IPS-NIHi7 (cell line): Measurements from ENCODE around the gene UFSP2.

Experiments
- DNase-seq: peaks from one replicate; pipeline ENCODE4 v3.0.0; 2012; ENCODE audit warnings: mixed read lengths; ENCODE audit errors: extremely low spot score

UFSP2 gene

DNA sequence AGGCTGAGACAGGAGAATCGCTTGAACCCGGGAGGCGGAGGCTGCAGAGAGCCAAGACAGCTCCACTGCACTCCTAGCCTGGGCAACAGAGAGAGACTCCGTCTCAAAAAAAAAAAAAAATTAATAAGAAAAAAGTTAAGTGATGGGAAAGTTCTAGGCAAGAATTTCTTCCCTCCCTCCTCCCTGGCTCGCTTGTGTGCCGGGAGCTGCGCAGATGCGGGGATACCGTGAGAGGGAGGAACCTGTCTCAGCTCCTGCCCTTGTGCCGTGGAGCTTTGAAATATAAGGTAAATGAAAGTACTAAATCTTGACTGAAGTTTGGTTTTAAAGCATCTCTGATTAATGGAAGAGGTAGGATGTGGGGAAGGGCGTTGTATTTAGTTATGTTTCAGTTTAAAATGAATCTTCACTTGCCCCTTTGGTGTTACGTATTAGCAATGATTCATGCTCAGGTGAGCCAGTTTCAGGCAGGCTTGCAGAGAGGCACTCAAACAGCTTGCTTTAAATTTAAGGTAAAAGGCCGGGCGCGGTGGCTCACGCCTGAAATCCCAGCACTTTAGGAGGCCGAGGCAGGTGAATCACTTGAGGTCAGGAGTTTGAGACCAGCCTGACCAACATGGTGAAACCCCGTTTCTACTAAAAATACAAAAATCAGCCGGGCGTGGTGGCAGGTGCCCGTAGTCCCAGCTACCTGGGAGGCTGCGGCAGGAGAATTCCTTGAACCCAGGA, 1.4 kb upstream of the UFSP2 start:
- no peak for DNase-seq

DNA sequence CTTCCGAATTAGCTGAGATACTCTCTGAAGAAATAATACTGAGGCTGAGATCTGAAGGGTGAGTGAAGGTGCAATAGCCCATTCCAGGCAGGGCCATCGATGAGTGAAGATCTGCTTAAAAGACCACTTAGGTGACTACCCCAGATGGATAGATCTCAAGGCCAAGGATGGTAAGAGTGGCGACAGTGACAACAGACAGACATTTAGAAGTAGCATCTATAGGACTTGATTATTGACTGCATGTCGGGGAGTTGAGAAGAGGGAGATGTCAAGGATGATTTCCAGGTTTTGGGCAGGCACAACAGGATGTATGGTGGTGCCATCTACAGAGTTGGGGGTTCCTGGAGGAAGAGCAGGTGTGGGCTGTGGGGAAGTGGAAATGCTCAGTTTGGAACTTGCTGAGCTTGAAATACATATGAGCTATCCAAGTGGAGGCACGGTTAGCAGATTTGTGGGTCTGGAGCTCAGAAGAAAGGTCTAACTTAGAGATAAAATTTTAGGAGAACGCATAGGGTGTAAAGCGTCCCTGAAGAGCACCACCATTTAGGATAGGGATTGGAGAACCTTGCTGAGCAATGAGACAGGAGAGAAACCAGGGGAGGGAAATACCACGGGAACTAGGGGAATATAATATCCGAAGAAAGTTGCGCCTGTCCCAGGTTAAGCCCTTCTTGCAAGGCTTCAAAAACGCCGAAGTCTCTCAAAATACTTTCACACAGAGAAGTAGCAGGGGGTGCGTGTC, 688 bp downstream of the UFSP2 start:
- peak; percentile 29 for DNase-seq

DNA sequence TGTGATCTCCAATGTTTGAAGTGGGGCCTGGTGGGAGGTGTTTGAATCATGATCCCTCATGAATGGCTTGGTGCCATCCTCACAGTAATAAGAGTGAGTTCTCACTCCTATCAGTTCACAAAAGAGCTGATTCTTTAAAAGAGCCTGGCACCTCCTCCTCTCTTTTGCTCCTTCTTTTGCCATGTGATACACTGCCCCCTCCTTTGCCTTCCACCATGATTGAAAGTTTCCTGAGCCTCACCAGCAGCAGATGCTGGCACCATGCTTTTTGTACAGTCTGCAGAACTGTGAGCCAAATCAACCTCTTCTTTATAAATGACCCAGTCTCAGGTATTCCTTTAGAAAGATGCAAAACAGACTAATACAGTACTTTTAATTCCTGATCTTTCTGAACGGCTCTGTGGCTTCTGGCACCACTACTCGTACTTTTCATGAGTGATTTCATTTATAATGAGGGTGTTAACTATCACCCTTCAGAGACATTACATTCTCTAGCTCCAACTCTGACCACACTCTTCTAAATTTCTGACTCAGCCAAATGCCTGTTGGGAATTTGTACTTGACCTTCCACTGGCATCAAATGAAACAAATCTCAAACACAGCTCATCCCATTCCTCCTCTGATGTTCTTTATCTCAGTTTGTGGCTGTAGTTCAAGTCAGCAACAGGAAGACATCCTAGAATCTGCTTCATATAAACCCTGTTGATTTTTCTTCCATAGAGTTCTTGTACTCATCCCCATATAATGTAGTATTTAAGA, 4.2 kb downstream of the UFSP2 start:
- DNase-seq: no peak

DNA sequence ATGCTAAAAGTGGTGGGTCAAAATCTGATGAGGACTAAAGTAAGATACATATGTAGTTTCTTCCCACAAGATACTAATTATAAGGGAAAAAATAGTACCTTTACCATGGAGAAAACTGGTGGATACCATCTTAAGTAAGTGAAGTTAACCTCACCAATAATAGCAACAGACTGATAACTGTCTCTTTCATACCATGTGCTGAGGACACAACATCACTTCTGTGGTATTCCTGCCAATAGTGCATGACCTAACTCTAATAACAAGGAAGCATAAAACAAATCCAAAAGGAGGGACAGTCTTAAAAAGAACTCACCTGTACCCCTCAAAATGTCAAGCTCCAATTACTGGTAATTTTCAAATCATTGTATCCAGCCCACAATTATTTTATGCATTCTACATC, 8.8 kb downstream of the UFSP2 start:
- DNase-seq: no peak

DNA sequence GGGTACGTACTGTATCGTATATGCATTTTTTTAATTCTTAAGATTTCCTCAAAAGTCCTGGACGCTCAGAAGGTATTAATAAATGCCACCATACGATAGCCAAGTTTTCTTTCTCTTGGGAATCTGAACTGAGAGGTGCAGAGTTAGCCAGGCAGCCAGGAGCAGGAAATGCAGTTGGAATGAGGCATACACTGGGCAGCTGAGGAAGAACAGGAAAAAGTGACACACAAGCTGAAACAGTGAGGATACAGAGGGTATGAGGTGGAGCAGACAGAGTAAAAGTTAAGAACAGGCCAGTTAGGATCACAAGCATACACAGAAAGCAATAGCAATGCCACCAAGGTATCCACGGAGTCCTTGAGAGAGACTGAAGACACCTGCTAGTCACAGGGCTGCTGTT, 13.4 kb downstream of the UFSP2 start:
- no peak for DNase-seq

DNA sequence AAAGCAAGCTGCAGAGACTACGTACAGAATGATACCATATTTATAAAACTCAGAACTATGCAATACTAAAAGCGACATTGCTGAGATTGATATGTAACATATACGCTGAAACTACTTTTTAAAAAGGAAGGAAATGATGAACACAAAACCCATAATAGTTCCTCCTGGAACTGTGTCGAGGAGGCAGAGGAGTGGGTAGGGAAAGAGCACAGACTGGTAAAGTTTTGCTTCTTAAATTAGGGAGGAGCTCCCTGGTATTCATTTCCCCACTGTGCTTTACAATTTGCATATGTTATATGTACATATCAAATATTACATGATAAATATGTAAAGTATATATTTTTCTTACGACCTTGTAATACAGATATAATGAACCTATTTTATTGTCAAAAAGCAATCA, 13.9 kb downstream of the UFSP2 start:
- DNase-seq: no peak

DNA sequence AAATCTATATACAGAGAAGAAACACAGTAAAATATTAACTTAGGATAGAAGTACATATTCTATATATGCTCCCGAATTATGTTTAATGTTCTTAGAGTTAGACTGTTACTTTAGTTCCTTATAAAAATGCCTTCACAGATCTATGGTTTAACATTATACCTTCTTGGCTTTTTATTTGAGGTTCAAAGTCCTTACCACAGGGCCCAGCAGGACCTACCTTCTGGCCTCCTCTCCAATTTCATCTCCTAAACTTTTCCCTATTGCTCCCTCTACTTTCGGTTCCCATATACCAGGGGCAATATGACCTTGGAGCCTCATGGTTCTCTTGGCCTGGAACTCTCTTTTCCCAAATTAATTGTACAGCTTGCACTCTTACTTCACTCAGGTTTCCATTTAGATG, 17.3 kb downstream of the UFSP2 start:
- no peak for DNase-seq

DNA sequence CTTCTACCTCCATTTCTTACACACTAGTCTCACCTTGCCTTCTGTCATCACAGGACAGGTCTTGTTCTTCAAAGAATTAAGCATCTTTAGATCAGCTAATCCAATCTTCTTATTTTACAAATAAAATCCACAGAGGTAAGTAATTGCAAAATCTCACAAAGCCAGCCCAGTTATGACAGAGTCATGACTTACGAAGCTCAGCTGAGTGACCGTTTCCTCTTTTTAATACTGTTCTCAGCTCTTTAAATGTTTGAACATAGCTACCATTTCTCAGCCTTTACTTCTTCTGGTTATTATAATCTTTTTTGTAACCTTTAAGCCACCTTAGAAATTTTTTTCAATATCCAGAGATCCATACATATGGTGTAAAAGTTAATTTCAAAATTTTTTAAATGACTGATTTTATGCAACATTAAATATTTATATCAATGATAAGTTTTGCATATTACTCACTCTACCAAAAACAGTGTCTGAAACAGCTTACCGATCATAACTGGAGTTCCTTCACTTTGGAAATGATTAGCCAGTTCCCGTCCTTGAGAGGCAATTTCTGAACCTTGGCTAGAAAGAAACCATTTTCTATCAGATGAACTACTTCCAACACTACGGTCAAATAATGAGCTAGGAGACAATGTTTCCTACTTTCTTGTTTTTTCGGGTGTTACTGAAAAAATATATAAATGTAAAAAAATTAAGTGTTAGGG, 20.3 kb downstream of the UFSP2 start:
- no peak for DNase-seq

DNA sequence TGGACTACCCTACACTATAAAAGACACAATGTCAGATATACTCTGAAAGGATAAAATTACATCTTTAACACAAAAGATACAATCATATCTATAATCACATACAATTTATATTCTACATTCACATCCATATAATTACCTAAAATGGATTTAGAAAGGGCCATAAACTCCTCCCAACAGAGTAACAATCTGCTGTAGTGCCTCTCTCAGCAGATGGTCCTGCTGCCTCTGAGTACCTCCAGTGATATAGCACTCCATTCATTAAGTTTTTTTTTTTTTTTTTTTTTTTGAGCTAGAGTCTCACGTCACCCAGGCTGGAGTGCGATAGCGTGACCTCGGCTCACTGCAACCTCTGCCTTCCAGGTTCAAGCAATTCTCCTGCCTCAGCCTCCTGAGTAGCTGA, 21.7 kb downstream of the UFSP2 start:
- no peak for DNase-seq

DNA sequence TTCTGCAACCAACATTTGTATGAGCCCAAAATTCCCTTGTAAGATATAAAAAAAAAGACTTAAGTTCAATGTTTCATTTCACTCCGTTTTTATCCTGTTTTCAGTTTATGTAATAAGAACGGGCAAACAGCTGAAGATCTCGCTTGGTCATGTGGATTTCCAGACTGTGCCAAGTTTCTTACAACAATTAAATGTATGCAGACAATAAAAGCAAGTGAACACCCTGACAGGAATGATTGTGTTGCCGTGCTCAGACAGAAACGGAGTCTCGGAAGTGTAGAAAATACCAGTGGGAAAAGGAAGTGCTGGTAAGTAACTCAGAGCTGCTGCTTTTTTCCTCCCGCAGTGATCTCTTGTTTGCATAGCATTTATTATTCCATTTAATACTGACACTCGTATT, 26.3 kb downstream of the UFSP2 start:
- DNase-seq: no peak

DNA sequence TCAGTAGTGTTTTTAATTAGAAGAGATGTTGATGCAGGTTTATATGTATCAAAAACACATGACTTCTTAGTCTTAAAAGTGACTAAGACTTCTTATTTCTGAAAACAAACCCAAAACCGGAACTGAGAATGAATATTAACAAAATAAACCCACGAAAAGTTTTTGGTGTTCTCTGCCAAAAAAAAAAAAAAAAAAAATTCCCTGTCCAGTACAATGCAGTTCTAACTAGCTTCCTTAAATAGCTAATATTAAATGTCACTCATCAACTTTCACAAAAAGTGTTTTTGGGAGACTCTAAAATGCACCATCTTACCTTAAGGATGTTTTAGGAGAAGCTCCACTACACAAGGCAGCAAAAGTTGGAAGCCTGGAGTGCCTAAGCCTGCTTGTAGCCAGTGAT, 27.1 kb downstream of the UFSP2 start:
- no peak for DNase-seq

DNA sequence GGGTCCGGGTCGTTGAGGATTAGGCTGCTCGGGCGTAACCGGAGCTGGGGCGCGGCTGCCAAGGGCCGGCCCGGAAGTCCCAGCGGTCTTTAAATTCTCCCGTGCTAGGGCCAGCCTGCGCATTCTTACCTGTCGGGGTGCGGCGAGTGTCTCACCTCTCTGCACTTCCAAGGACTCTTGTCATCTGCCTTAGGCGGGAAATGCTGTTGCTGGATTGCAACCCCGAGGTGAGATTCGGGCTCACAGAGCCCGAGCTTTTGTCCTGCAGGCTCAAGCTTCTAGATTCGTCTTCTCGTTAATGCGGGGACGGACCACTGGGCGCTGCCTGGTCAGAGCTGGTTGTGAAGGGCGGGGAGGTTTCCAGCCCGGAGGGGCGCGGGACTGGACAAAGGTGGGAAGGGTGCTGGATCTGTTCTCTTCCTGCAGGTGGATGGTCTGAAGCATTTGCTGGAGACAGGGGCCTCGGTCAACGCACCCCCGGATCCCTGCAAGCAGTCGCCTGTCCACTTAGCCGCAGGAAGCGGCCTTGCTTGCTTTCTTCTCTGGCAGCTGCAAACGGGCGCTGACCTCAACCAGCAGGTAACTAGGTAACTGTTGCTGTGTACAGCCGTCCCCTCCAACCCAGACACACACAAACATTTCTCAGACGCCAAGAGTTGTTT, 28.9 kb downstream of the UFSP2 start, which contains the start of gene ANKRD37:
Gene ANKRD37, plus strand, starts transcription at position 118 of the 662 bp plus-strand sequence. Its CDS starts 83 bp downstream, at position 201.
- DNase-seq: peak; percentile 50

DNA sequence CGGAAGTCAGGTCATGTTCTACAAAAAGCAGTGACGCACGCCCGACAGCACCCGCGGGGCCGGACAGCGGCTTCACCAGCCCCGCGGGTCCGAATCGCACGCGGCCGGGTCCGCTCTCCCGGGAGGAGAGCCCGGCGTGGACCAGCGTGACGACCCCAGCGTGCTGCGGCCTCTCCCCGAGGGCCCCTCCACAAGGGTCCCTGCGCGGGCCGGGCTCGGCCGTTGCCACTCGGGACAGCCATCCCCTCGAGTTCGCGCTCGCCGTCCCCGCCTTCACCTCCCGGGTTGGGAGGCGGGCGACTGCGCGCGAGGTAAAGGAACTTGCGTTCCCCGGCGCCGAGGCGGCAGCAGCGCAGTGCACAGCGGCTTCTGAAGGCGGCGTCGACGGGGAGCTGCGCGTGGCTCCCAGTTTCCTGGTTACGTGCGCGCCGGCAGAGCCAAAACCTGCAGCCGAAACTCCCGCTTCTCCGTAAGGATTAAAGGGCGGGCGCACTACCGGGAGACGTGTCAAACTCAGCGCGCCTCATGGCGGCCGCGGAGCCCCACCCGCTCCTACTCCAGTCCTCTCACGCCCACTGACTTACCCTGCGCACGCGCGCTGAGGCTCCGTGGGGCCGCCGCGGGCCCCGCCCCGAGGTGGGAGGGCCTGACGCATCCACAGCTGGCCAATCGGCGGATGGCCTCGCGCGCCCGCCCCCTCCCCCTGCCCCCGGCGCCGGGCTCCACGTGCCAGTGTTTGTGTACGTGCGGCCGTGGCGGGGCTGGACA, 29.6 kb downstream of the UFSP2 start:
- DNase-seq: peak; percentile 98

DNA sequence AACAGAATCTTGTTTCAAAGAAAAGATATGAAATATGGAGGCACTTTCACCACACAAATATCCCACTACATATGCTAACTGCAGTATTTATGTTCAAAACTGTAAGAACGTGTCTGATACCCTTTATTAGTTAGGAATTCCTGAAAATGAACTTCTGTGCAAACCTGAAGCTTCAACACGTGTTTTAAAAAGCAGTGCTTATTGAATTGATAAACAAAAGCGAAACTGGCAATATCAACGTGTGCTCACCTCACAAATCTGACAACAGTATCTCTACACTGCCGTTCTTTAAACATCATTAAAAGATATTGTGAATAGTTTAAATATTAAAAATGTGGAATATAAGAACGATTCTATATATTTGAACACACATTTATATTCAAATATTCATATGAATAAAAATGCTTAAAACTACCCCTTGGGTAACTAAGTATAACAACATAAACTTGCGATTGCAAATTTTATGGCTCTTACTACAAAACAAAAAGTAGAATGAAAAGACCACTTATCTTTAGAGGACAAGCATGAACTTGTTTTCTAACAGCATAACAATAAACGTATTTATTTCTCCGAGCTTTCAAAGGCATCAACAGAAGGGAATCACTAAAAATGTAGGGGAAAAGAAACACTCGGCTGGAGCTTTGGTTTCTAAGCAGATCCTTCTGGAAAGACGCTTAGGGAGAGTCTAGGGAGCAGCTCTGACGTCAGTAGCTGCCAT, 30.4 kb downstream of the UFSP2 start, which contains the start of gene LRP2BP:
Gene LRP2BP, minus strand, starts transcription at position 687 of the 718 bp plus-strand sequence. CDS start 17,738 bp downstream, outside the sequence.
- no peak for DNase-seq

DNA sequence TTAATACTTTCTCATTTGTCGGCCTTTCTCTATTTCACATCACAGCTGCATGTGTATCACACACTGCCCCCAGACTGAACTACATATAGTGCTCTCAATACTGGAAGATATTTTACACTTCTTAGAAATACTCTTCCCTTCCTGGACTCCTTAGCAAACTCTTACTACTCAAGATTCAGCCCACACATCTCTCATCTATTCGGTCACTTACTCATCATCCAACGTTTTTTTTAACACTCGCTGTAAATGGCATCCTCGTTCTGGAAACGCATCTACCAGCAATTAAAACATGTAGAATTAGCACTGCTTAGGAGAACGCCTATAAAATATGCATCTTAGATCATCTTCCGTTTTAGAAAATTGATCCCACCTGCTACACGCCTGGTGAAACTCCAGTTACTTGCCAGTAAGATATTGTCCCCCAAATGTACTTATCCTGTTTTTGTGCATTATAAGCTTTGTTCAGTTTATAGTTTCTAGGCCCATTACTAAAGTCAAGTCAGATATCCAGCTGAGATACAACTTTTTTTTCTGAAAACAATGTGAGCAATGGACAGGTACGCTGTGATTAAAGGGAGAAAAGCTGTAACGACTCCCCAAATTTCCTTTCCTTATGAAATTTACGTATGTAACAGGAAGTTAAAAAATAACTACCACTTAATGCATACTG, 31.1 kb downstream of the UFSP2 start:
- DNase-seq: no peak

DNA sequence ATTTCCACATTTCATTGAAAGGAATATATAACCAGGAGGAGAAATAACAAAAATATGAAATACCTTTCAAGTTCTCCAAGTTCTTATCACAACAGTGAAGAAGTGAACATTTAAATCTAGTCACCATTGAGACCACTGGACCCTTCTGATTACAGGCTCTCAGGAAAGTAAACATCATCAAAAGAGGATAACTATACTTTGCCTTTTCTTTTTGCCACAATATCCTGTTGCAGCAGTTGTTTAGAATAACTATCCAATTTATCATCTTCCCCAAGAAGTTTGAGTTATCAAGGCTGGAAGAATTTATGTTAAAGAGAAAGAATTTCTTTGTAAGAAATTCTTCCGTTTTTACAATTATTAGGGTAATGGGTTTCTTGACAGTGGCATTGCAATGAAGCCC, 33.6 kb downstream of the UFSP2 start:
- DNase-seq: no peak

DNA sequence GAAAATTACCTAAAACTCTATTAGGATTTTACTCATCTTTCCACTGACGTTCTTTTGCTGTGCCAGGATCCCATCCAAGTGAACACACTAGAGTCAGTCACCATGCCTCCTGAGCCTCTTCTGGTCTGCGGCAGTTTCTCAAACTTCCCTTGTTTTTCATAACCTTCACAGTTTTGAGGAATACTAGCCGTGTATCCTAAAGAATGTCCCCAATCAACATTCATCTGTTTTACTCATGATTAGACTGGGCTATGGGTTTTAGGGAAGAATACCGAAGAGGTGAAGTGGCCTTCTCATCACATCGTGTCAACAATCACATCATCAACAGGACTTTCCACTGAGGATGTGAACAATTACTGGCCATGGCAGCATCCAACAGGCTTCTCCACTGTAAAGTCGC, 34.8 kb downstream of the UFSP2 start:
- no peak for DNase-seq

DNA sequence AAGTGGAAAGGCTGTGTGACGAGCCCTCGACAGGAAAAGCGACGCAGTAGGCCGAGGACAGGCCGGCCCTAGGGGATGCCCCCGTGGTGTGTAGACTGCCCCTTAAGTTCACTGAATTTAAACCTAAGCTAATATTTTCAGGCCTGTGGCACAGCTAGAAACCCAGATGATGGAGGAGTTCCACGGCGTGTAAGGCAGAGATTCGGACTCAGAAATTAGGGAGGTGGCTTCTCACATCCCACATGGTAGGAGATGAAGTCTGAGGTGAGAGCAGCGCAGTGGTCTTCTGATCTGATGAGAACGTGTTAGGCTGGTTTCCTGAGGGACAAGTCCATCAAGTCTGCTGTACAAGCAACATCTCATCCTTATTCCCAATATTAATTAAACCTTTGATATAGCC, 37.8 kb downstream of the UFSP2 start:
- DNase-seq: no peak

DNA sequence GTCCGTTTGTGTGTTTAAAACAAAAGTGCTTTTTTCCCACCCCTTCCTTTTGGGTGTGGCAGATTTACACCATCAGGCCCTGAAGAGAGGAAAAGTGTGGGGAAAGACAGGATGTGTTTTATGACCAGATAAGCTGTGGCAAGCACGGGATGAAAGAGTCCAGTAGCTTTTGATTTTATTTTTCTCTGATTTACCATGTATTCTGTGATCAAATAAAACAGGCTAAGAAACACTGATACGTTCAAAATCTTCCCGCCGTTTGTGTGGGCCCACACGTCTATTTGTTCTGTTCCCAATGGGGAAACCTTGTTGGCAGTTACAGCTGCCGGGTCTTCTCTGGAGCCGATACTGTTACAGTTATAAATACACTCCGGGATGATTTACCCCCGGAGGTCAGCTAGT, 40.8 kb downstream of the UFSP2 start:
- DNase-seq: no peak
